Measurements from ENCODE around the gene CYP4F11.

DNA sequence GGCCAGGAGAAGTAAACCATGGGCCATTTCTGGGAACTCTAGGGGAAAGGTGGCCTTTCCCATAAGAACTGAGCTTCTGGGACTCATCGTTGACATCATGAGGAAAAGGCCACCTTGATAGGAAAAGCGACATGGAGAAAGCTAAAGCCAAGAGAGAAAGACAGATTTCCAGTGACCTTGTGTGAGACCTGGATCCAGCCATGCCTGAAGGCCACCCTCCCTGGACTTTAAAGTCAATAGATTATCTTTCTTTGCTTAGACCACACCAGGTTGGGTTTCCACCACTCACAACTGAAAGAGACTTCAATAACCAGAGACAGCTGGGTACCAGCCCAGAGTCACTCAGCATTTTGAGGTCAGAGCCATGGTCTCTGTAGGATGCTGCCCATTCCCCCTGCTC lies 40.0 kb downstream of the CYP4F11 start:
- TF ChIP-seq ELF4 (IDR thresholded peaks at IDR 0.05) (no peak), BHLHE40 (IDR thresholded peaks at IDR 0.05; ENCODE audit: borderline replicate concordance) (no peak), SP1 (IDR thresholded peaks at IDR 0.05) (no peak), SUZ12 (IDR thresholded peaks at IDR 0.05) (no peak), FOXM1 (IDR thresholded peaks at IDR 0.05; ENCODE audit: borderline replicate concordance) (no peak), FOXK2 (IDR thresholded peaks at IDR 0.05) (no peak)

All from HEK293T (cell line).